ENCODE data around the gene RNASEH2C. TPM values are rescaled to one million over a fixed set of nuclear protein-coding genes. Genes with fewer than 3 reads are reported as not detected.
"Not testable (repeated sequence)": the region's sequence is repeated elsewhere in the genome, so short reads cannot be mapped to it uniquely, and the experiment has no call there.

RNASEH2C gene
- total RNA-seq, 4 donors from 2014 or later, result 27.2 to 98.2 (median 35.4) TPM

DNA sequence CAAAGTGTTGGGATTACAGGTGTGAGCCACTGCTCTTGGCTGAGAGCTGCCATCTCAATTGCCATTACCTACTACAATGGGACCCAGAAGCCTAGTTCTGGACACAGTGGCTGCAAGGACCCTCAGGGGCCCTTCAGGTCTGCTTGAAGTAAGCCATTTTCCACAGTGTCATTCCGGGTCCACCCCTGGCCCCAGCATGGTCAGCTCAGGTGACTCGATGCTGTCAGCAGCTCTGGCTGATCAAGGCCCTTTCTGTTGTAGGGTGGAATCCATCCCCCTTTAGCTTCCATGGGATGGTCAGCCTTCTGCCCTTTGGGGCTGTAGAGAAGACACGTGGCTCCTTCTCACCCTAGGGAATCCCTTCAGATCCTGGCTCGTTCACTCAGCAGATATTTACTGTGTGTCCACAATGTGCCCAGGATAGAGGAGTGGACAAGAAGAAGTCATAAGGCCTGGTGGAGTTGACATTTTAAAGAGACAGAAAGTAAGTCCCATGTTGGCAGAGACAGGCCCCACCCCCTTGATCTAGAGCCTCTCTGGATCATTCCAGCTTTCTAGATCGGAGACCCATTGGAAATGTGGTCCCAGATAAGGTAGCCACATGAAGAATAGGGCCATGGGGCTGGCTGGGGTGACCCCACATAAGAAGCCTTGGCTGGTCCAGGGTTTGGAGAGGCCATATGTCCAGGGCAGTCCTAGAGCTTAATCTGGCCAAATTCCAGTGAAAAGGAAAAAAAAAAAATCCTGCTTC is 23.6 kb downstream of the RNASEH2C start:
- no peaks in the 10 kb centered on the region for H3K36me3 ChIP-seq
- H3K27ac ChIP-seq, result no peak overlapping the region
- H3K4me1 ChIP-seq, result no peaks in the 10 kb centered on the region
- no peak for DNase-seq
- no peak overlapping the region for H3K4me3 ChIP-seq
- H3K27me3 ChIP-seq, result no peaks in the 10 kb centered on the region
- H3K9me3 ChIP-seq, result no peaks in the 10 kb centered on the region
- TF ChIP-seq POLR2A (IDR thresholded peaks at IDR 0.05), result no peak
- TF ChIP-seq, protein P1, sequence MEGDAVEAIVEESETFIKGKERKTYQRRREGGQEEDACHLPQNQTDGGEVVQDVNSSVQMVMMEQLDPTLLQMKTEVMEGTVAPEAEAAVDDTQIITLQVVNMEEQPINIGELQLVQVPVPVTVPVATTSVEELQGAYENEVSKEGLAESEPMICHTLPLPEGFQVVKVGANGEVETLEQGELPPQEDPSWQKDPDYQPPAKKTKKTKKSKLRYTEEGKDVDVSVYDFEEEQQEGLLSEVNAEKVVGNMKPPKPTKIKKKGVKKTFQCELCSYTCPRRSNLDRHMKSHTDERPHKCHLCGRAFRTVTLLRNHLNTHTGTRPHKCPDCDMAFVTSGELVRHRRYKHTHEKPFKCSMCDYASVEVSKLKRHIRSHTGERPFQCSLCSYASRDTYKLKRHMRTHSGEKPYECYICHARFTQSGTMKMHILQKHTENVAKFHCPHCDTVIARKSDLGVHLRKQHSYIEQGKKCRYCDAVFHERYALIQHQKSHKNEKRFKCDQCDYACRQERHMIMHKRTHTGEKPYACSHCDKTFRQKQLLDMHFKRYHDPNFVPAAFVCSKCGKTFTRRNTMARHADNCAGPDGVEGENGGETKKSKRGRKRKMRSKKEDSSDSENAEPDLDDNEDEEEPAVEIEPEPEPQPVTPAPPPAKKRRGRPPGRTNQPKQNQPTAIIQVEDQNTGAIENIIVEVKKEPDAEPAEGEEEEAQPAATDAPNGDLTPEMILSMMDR (IDR thresholded peaks at IDR 0.05), result no peak

DNA sequence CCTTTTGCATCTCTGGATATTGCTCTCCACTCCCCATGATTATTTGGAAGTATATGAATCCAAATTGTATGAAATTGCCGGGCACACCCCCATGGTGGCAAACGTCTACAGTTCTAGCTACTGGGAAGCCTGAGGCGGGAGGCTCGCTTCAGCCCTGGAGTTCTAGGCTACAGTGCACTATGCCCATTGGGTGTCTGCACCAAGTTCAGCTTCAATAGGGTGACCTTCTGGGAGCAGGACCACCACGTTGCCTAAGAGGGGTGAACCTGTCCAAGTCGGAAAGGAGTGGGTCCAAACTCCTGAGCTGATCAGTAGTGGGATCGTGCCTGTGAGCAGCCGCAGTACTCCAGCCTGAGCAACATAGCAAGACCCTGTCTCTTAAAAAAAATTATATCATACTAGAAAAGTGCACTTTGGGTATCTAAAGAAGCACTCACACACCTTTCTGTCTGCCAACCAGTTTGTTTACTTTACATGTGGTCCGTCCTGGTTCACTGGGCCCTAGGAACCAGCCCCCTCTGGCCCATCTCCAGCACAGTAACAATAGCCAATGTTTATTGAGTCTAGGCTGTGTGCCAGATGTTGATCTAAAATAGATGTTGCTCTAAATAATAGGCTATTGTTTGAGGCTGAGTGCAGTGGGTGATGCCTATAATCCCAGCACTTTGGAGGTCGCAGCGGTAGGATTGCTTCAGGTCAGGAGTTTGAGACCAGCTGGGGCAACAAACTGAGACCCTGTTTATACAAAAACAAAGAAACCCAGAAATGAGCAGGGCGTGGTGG is 24.9 kb downstream of the RNASEH2C start:
- Histone ChIP-seq H3K4me1 (no peaks in the 10 kb centered on the region), H3K36me3 (no peaks in the 10 kb centered on the region), H3K4me3 (no peak overlapping the region), H3K27ac (no peak overlapping the region), H3K27me3 (no peaks in the 10 kb centered on the region), H3K9me3 (no peaks in the 10 kb centered on the region)
- DNase-seq, result no peak
- TF ChIP-seq, protein P1 (IDR thresholded peaks at IDR 0.05), result no peak
- no peak for TF ChIP-seq POLR2A (IDR thresholded peaks at IDR 0.05)

DNA sequence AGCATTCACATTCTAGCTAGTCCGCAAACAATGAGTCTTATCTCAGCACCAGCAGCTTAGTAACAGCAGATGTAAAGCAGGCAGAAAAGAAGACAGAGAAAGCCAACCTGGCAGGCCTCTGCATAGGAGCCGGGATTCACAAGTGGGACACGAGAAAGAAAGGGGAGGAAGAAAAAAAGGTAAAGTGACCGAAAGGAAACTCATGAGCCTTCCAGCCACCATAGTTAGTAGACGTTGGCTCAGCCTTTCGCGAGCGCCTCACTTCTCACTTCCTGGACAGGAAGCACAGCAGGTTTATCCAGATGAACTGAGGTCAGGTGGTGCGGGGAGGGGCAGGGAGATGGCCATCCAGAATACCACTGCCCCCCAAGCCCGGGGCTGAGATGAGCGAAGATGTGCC is 28.2 kb downstream of the RNASEH2C start:
- Histone ChIP-seq H3K27me3 (no peaks in the 10 kb centered on the region), H3K27ac (no peak overlapping the region), H3K4me1 (no peaks in the 10 kb centered on the region), H3K9me3 (no peaks in the 10 kb centered on the region), H3K36me3 (no peaks in the 10 kb centered on the region), H3K4me3 (no peak overlapping the region)
- DNase-seq, result no peak
- TF ChIP-seq POLR2A (IDR thresholded peaks at IDR 0.05), result no peak
- TF ChIP-seq, protein P1 (IDR thresholded peaks at IDR 0.05), result no peak

DNA sequence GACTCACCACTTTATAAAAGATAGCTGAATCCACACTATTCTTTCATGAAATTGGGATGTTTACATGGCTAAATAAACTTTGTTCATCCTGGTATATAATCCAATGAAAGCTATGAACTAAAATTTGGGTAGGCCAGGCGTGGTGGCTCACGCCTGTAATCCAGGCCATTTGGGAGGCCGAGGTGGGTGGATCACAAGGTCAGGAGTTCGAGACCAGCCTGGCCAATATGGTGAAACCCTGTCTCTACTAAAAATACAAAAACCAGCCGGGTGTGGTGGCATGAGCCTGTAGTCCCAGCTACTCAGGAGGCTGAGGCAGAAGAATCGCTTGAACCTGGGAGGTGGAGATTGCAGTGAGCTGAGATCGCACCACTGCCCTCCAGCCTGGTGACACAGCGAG is 28.8 kb downstream of the RNASEH2C start:
- H3K27ac ChIP-seq, DNase-seq, H3K36me3 ChIP-seq, H3K27me3 ChIP-seq, H3K4me3 ChIP-seq, H3K4me1 ChIP-seq, H3K9me3 ChIP-seq: not testable (repeated sequence)

DNA sequence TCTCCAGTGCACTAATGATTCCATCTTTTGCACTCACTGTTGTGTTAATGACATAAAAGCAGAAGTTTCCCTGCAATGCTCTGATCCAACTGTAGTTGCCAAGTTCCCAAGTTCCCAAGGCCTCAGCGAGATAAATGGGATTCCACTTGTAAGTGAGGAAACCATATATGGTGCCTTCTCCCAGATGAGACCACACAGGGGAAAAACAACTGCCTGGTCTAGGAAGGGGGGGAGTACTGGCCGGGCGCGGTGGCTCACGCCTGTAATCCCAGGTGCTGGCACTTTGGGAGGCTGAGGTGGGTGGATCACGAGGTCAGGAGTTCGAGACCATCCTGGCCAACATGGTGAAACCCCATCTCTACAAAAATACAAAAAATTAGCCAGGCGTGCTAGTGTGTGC is 34.6 kb downstream of the RNASEH2C start:
- no peaks in the 10 kb centered on the region for H3K36me3 ChIP-seq
- H3K9me3 ChIP-seq, result no peaks in the 10 kb centered on the region
- no peak for DNase-seq
- TF ChIP-seq POLR2A (IDR thresholded peaks at IDR 0.05), result no peak
- TF ChIP-seq, protein P1 (IDR thresholded peaks at IDR 0.05), result no peak
- H3K27ac ChIP-seq, result no peak overlapping the region
- no peak overlapping the region for H3K4me3 ChIP-seq
- no peaks in the 10 kb centered on the region for H3K27me3 ChIP-seq
- H3K4me1 ChIP-seq, result no peaks in the 10 kb centered on the region

DNA sequence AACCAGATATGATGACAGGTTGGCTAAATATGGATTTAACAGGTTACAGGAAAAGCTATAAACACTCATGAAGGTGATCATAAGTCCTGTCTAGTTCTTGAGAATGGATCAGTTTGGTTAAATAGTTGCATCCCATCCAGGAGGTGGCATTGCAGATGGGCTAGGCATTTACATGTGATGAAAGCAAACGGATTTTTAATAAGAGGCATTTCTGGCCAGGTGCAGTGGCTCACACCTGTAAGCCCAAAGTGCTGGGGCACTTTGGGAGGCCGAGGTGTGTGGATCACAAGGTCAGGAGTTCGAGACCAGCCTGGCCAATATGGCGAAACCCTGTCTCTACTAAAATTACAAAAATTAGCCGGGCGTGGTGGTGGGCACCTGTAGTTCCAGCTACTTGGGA is 37.1 kb downstream of the RNASEH2C start:
- H3K27ac ChIP-seq, H3K4me3 ChIP-seq, H3K9me3 ChIP-seq, H3K36me3 ChIP-seq, H3K27me3 ChIP-seq, H3K4me1 ChIP-seq, DNase-seq: not testable (repeated sequence)
